K562 (cell line): Measurements from ENCODE around the gene HERC5. TPM values are rescaled to one million over a fixed set of nuclear protein-coding genes. Genes with fewer than 3 reads are reported as not detected.

ENCODE experiments used
- ATAC-seq: fragments of 200-7000 bp; cut with Tn5 transposase; 3 replicates; pipeline ENCODE4 v1.9.1; 2020; ENCODE audit warnings: moderate library complexity
- BruUV-seq: library from RNA; stranded (reverse); fragments of 400-500 nt; replicated peaks from 2 replicates; lab custom pipeline; 2021; lab: Mats Ljungman, UMichigan
- CTCF ChIA-PET: fragments of 300-600 bp; formaldehyde crosslinking; extraction: SDS; loops from one replicate; lab custom pipeline; 2021; ENCODE audit warnings: low intra/inter-chr PET ratio; lab: Yijun Ruan, JAX
- POLR2A ChIA-PET: fragments of 300-600, 350-650 bp; sonication (Branson Sonifier 250); formaldehyde crosslinking; extraction: SDS; loops from one replicate; lab custom pipeline; 2021; ENCODE audit warnings: antibody characterized with exemption, inconsistent platforms; lab: Yijun Ruan, JAX
- DNase-seq, 4 experiments: peaks; one replicate each; pipeline versions ENCODE4 v3.0.0 to v3.0.0-alpha.2; 2011 to 2018; ENCODE audit warnings: low spot score in 3 of 4, mixed read lengths in 3 of 4; ENCODE audit errors: extremely low read depth in 1 of 4
- FAIRE-seq: peaks from 2 replicates; lab custom pipeline; 2011; peaks lifted over from hg19 to GRCh38; lab: Jason Lieb, UNC
- H2AFZ ChIP-seq: 2 replicates; pipeline ENCODE4 v1.6.0; 2011; ENCODE audit warnings: low read depth, low read length, control low read depth, inconsistent platforms
- H3K27ac ChIP-seq: fragments of 200-600 bp; 3 replicates; pipeline ENCODE4 v1.8.0; 2011; ENCODE audit warnings: low read depth, mild to moderate bottlenecking, control low read depth, inconsistent platforms, low read length, moderate library complexity, mixed read lengths; ENCODE audit errors: extremely low read depth
- H3K27me3 ChIP-seq, 2 experiments: fragments of 300-600 bp in 1 of 2; 2 replicates in 1 of 2; 3 replicates in 1 of 2; pipeline versions ENCODE4 v1.6.0 to v1.8.0; 2011; ENCODE audit warnings: inconsistent platforms in 2 of 2, low read length in 2 of 2, mild to moderate bottlenecking in 1 of 2, mixed read lengths in 1 of 2, moderate library complexity in 1 of 2; ENCODE audit not compliant: control insufficient read depth in 2 of 2, insufficient read depth in 2 of 2
- H3K36me3 ChIP-seq: fragments of 300-600 bp; 3 replicates; pipeline ENCODE4 v1.8.0; 2011; ENCODE audit warnings: mild to moderate bottlenecking, low read length, inconsistent platforms; ENCODE audit not compliant: control insufficient read depth, insufficient read depth
- H3K4me1 ChIP-seq, 2 experiments: fragments of 200-600 bp in 1 of 2; replicated peaks in 1 of 2; 2 replicates in 1 of 2; 3 replicates in 1 of 2; pipeline versions ENCODE4 v1.5.1 to v1.8.0; 2011; ENCODE audit warnings: inconsistent platforms in 2 of 2, low read length in 2 of 2, mild to moderate bottlenecking in 1 of 2, mixed read lengths in 1 of 2, moderate library complexity in 1 of 2; ENCODE audit not compliant: control insufficient read depth in 2 of 2, insufficient read depth in 2 of 2
- H3K4me2 ChIP-seq: 2 replicates; pipeline ENCODE4 v1.6.1; 2011; ENCODE audit warnings: low read length, control low read depth, inconsistent platforms, mixed read lengths; ENCODE audit not compliant: insufficient read depth
- H3K4me3 ChIP-seq: fragments of 200-600 bp; sonication (generic), shearing (Covaris generic); 2 replicates; pipeline ENCODE4 v1.5.1; 2016; ENCODE audit warnings: control low read depth, inconsistent platforms
- H3K79me2 ChIP-seq: fragments of 200-600 bp; 3 replicates; pipeline ENCODE4 v1.8.0; 2011; ENCODE audit warnings: low read length, inconsistent platforms; ENCODE audit not compliant: control insufficient read depth, insufficient read depth
- H3K9ac ChIP-seq, 2 experiments: 2 replicates each; pipeline versions ENCODE4 v1.6.0 to v1.6.1; 2011; ENCODE audit warnings: low read depth in 2 of 2, low read length in 2 of 2, control low read depth in 1 of 2, inconsistent platforms in 1 of 2, mild to moderate bottlenecking in 1 of 2, mixed read lengths in 1 of 2; ENCODE audit not compliant: insufficient read depth in 1 of 2
- H3K9me1 ChIP-seq: one replicate; pipeline ENCODE4 v1.6.0; 2011; ENCODE audit warnings: inconsistent platforms, mild to moderate bottlenecking, low read length, moderate library complexity; ENCODE audit not compliant: control insufficient read depth, insufficient read depth
- H3K9me3 ChIP-seq: replicated peaks from 2 replicates; pipeline ENCODE4 v1.5.1; 2011; ENCODE audit warnings: low read depth, low read length, inconsistent platforms; ENCODE audit not compliant: control insufficient read depth, insufficient read depth
- H4K20me1 ChIP-seq: replicated peaks from 2 replicates; pipeline ENCODE4 v1.6.1; 2011; ENCODE audit warnings: low read length, inconsistent platforms, mixed read lengths; ENCODE audit not compliant: control insufficient read depth, insufficient read depth
- CEBPG ChIP-seq, 3 experiments: fragments of 200-800 bp in 1 of 3; sonication (Bioruptor generic) in 1 of 3; sonication (generic) in 1 of 3; formaldehyde crosslinking in 1 of 3; IDR thresholded peaks in 2 of 3; conservative IDR thresholded peaks in 1 of 3; 2 replicates each; pipeline versions ENCODE4 v1.6.1 to v1.8.0; 2016 to 2022; ENCODE audit warnings: missing compliant biosample characterization in 2 of 3, missing genetic modification characterization in 2 of 3, mild to moderate bottlenecking in 1 of 3, missing genetic modification reagents in 1 of 3
- EP300 ChIP-seq: IDR thresholded peaks from 2 replicates; pipeline ENCODE4 v1.6.1; 2012; ENCODE audit warnings: low read length, improper control_type of control experiment
- HNRNPH1 ChIP-seq: fragments of 200-400 bp; formaldehyde crosslinking; optimal IDR thresholded peaks from 2 replicates; pipeline ENCODE3; 2017; ENCODE audit warnings: low read depth, mild to moderate bottlenecking, low read length, moderate library complexity
- SMARCA5 ChIP-seq: fragments of 450-650 bp; IDR thresholded peaks from 2 replicates; pipeline ENCODE4 v1.6.1; 2016
- ZNF57 ChIP-seq: fragments of 450-650 bp; formaldehyde crosslinking; IDR thresholded peaks from 2 replicates; pipeline ENCODE4 v1.4.0; 2020; ENCODE audit warnings: mild to moderate bottlenecking, moderate library complexity
- WGBS: fragments of 100-300 bp; shearing (Covaris generic); methylation state at CpG from one replicate; pipeline ENCODE4 v1.1.6; 2016; ENCODE audit warnings: low coverage, mixed read lengths; ENCODE audit not compliant: insufficient coverage; ENCODE audit errors: missing lambda C conversion rate; 5-methylcytosine and 5-hydroxymethylcytosine counted together
- in situ Hi-C: fragments of 300-500 bp; cut with MboI; formaldehyde crosslinking; loops from 4 replicates; pipeline ENCODE4 v1.15.0; 2018; ENCODE audit warnings: inconsistent platforms, mixed read lengths
- intact Hi-C: fragments of 100-400 bp; cut with micrococcal nuclease; formaldehyde crosslinking; loops from 2 replicates; pipeline ENCODE4 v1.14.2; 2022
- polyA plus RNA-seq, 8 experiments: library from polyadenylated mRNA; depleted of rRNA in 4 of 8; stranded (reverse) in 5 of 8; unstranded in 3 of 8; fragments of >200 nt; fragmentation: Nextera tagmentation in 2 of 8; fragmentation: Illumina TruSeq in 1 of 8; extraction: Ambion mirVana in 2 of 8; extraction: Trizol in 1 of 8; gene quantifications; 2 replicates each; pipeline versions ENCODE4 v1.2.1 to v1.2.3, GENCODE V29; 2011 to 2014; ENCODE audit warnings: inconsistent platforms in 1 of 8, missing spikeins in 1 of 8
- total RNA-seq, 7 experiments: library from RNA; depleted of rRNA in 6 of 7; stranded (reverse); fragments of >200 nt in 6 of 7; fragmentation: Illumina TruSeq in 2 of 7; extraction: Trizol in 2 of 7; gene quantifications; 2 replicates each; pipeline versions ENCODE4 v1.2.1 to v1.2.3, GENCODE V29; 2011 to 2021; ENCODE audit warnings: low replicate concordance in 1 of 7
- TF ChIP-seq, protein P1 (sequence below), 2 experiments: fragments of 450-650 bp; IDR thresholded peaks; 2 replicates each; pipeline ENCODE4 v1.6.1; 2018; ENCODE audit warnings: mild to moderate bottlenecking in 2 of 2, low read depth in 1 of 2; ENCODE audit not compliant: partially characterized antibody in 2 of 2
- TF ChIP-seq, protein P2 (sequence below): fragments of 450-650 bp; formaldehyde crosslinking; IDR thresholded peaks from 2 replicates; pipeline ENCODE4 v1.4.0; 2022; ENCODE audit warnings: missing genetic modification characterization
- TF ChIP-seq, protein P3 (sequence below): fragments of 450-650 bp; formaldehyde crosslinking; IDR thresholded peaks from 2 replicates; pipeline ENCODE4 v1.4.0; 2022; ENCODE audit warnings: mild to moderate bottlenecking, moderate library complexity
- TF ChIP-seq, protein P4 (sequence below): fragments of 250-450 bp; sonication (Bioruptor Pico); IDR thresholded peaks from 2 replicates; pipeline ENCODE4 v1.5.0; 2020; ENCODE audit warnings: mild to moderate bottlenecking, borderline replicate concordance
- TF ChIP-seq, protein P5 (sequence below), 2 experiments: fragments of 450-650 bp in 1 of 2; sonication (generic) in 1 of 2; formaldehyde crosslinking in 1 of 2; IDR thresholded peaks in 1 of 2; conservative IDR thresholded peaks in 1 of 2; 2 replicates each; pipeline versions ENCODE4 v1.6.1 to v1.8.1; 2016 to 2023; ENCODE audit warnings: mild to moderate bottlenecking in 2 of 2, moderate library complexity in 2 of 2, inconsistent platforms in 1 of 2, missing genetic modification reagents in 1 of 2

HERC5 gene
- total and polyA plus RNA-seq, 9 of the 15 experiments (the other 6 are each of a cell fraction or from before 2014, with no cell fraction given): 0.18 TPM; not detected in 8

DNA sequence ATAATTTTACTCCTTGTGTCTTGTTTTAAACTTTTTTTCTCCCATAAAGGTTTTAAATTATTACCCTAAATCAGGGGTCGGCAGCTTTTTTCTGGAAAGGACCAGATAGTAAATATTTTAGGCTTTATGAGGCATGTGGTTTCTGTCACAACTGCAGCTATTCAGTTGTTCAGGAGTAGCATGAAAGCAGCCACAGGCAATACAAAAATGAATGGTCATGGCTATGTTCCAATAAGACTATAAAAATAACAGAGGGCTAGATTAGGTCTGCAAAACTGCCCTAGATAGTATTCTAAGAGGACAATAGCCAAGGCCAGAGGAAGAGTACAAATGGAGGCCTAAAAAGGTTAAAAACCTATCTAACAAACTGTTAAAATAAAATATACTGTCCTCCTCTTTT is 24.6 kb downstream of the HERC5 start:
- Histone ChIP-seq H3K9me1 (no peaks in the 10 kb centered on the region), H3K4me1 (no peaks in the 10 kb centered on the region), H3K79me2 (no peaks in the 10 kb centered on the region), H3K27ac (no peak overlapping the region), H2AFZ (no peak overlapping the region), H3K27me3 (peaks cover 2 to 4% of the 10 kb centered on the region in 2 experiments; a peak in 1 of 5 replicates), H3K4me3 (no peak overlapping the region), H3K4me2 (no peak overlapping the region), H4K20me1 (no peaks in the 10 kb centered on the region), H3K9me3 (no peaks in the 10 kb centered on the region), H3K36me3 (no peaks in the 10 kb centered on the region), H3K9ac (no peak overlapping the region)
- FAIRE-seq (no peak), DNase-seq (no peak), ATAC-seq (no peak)
- CTCF ChIA-PET: no interaction called here
- POLR2A ChIA-PET: no interaction called here
- in situ Hi-C loops: no loop called here
- no TSS peak for BruUV-seq
- intact Hi-C loops: no loop called here
- 0% methylated on average over 1 of the region's 1 CpG for WGBS
- TF ChIP-seq, protein P1, sequence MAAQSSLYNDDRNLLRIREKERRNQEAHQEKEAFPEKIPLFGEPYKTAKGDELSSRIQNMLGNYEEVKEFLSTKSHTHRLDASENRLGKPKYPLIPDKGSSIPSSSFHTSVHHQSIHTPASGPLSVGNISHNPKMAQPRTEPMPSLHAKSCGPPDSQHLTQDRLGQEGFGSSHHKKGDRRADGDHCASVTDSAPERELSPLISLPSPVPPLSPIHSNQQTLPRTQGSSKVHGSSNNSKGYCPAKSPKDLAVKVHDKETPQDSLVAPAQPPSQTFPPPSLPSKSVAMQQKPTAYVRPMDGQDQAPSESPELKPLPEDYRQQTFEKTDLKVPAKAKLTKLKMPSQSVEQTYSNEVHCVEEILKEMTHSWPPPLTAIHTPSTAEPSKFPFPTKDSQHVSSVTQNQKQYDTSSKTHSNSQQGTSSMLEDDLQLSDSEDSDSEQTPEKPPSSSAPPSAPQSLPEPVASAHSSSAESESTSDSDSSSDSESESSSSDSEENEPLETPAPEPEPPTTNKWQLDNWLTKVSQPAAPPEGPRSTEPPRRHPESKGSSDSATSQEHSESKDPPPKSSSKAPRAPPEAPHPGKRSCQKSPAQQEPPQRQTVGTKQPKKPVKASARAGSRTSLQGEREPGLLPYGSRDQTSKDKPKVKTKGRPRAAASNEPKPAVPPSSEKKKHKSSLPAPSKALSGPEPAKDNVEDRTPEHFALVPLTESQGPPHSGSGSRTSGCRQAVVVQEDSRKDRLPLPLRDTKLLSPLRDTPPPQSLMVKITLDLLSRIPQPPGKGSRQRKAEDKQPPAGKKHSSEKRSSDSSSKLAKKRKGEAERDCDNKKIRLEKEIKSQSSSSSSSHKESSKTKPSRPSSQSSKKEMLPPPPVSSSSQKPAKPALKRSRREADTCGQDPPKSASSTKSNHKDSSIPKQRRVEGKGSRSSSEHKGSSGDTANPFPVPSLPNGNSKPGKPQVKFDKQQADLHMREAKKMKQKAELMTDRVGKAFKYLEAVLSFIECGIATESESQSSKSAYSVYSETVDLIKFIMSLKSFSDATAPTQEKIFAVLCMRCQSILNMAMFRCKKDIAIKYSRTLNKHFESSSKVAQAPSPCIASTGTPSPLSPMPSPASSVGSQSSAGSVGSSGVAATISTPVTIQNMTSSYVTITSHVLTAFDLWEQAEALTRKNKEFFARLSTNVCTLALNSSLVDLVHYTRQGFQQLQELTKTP (IDR thresholded peaks at IDR 0.05; ENCODE audit: low read depth in 1 of 2, partially characterized antibody in 2 of 2): no peak
- TF ChIP-seq SMARCA5: no peak
- TF ChIP-seq, protein P2, sequence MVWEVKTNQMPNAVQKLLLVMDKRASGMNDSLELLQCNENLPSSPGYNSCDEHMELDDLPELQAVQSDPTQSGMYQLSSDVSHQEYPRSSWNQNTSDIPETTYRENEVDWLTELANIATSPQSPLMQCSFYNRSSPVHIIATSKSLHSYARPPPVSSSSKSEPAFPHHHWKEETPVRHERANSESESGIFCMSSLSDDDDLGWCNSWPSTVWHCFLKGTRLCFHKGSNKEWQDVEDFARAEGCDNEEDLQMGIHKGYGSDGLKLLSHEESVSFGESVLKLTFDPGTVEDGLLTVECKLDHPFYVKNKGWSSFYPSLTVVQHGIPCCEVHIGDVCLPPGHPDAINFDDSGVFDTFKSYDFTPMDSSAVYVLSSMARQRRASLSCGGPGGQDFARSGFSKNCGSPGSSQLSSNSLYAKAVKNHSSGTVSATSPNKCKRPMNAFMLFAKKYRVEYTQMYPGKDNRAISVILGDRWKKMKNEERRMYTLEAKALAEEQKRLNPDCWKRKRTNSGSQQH (CRISPR knock-in tag): no peak
- no peak for TF ChIP-seq ZNF57
- TF ChIP-seq CEBPG (CRISPR knock-in tag; IDR thresholded peaks at IDR 0.05): no peak
- TF ChIP-seq CEBPG (tag; conservative IDR thresholded peaks at IDR 0.05 in 1 of 2, IDR thresholded peaks at IDR 0.05 in 1 of 2): no peak
- TF ChIP-seq, protein P3, sequence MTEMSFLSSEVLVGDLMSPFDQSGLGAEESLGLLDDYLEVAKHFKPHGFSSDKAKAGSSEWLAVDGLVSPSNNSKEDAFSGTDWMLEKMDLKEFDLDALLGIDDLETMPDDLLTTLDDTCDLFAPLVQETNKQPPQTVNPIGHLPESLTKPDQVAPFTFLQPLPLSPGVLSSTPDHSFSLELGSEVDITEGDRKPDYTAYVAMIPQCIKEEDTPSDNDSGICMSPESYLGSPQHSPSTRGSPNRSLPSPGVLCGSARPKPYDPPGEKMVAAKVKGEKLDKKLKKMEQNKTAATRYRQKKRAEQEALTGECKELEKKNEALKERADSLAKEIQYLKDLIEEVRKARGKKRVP (CRISPR knock-in tag): no peak
- TF ChIP-seq HNRNPH1: no peak
- TF ChIP-seq, protein P4, sequence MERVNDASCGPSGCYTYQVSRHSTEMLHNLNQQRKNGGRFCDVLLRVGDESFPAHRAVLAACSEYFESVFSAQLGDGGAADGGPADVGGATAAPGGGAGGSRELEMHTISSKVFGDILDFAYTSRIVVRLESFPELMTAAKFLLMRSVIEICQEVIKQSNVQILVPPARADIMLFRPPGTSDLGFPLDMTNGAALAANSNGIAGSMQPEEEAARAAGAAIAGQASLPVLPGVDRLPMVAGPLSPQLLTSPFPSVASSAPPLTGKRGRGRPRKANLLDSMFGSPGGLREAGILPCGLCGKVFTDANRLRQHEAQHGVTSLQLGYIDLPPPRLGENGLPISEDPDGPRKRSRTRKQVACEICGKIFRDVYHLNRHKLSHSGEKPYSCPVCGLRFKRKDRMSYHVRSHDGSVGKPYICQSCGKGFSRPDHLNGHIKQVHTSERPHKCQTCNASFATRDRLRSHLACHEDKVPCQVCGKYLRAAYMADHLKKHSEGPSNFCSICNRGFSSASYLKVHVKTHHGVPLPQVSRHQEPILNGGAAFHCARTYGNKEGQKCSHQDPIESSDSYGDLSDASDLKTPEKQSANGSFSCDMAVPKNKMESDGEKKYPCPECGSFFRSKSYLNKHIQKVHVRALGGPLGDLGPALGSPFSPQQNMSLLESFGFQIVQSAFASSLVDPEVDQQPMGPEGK: no peak
- no peak for TF ChIP-seq EP300
- TF ChIP-seq, protein P5, sequence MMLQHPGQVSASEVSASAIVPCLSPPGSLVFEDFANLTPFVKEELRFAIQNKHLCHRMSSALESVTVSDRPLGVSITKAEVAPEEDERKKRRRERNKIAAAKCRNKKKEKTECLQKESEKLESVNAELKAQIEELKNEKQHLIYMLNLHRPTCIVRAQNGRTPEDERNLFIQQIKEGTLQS (IDR thresholded peaks at IDR 0.05): no peak
- TF ChIP-seq, protein P5 (CRISPR knock-in tag; conservative IDR thresholded peaks at IDR 0.05): no peak
